ENCODE measurements around the gene SEMA3D. TPM values are rescaled to one million over a fixed set of nuclear protein-coding genes. Genes with fewer than 3 reads are reported as not detected.

Gene SEMA3D
- polyA plus RNA-seq, 1 donor from 2014 or later: 1.6 TPM

DNA sequence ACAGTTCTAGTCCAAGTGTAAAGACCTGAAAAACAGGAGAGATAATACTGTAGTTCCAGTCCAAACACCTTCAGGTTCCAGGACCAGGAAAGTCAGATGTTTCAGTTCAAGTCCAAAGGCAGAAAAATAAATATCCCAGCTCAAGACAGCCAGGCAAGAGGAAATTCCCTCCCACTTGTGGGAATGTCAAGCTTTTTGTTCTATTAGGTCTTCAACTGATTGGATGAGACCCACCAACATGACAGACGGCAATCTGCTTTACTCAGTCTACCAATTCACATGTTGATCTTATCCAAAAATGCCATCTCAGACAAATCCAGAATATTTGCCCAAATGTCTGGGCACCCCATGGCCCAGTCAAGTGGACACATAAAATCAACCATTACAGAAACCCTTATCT is 33.1 kb downstream of the SEMA3D start:
- H3K79me2 ChIP-seq (replicated peaks; ENCODE audit: insufficient read depth, low read length): no peaks in the 10 kb centered on the region
- TF ChIP-seq EZH2 (IDR thresholded peaks at IDR 0.05; ENCODE audit: borderline replicate concordance, insufficient read depth, low read length, poor library complexity, severe bottlenecking): no peak
- no peak overlapping the region for H2AFZ ChIP-seq (ENCODE audit: low read depth, low read length)
- no peak overlapping the region for H3K27ac ChIP-seq (ENCODE audit: low read length)
- no peak overlapping the region for H3K4me2 ChIP-seq (ENCODE audit: low read length)
- H3F3A ChIP-seq (ENCODE audit: insufficient read depth, low read length, poor library complexity, severe bottlenecking): no peaks in the 10 kb centered on the region
- H3K9ac ChIP-seq (ENCODE audit: low read length): no peak overlapping the region
- H3K9me3 ChIP-seq (ENCODE audit: low read length): no peaks in the 10 kb centered on the region
- no peaks in the 10 kb centered on the region for H3K27me3 ChIP-seq (ENCODE audit: insufficient read depth, low read depth, low read length)
- H3K9me2 ChIP-seq (ENCODE audit: insufficient read depth, low read length): no peaks in the 10 kb centered on the region
- no peaks in the 10 kb centered on the region for H3K36me3 ChIP-seq (ENCODE audit: insufficient read depth, low read length)
- no peaks in the 10 kb centered on the region for H4K20me1 ChIP-seq (ENCODE audit: insufficient read depth)
- no peak overlapping the region for H3K4me3 ChIP-seq (ENCODE audit: low read length)

DNA sequence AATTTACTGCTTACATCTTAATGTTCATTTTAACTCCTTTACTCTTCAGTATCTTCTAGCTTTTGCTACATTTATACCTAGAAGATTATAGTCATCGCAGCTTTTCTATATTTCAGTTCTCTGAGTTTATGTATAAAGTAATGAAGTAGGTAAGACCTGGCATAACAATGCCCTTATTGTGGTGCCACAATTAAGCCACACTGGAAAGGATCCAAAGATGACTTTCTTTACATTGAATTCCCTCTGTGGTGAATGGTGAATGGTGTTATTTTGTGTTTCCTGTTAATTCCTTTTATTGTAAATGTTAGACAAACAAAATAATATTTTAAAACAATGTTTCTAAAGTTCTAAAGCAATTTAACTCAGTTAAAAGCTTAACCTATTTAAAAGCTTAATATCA is 36.2 kb downstream of the SEMA3D start:
- no peak overlapping the region for H3K27ac ChIP-seq (ENCODE audit: low read length)
- H3K27me3 ChIP-seq (ENCODE audit: insufficient read depth, low read depth, low read length): no peaks in the 10 kb centered on the region
- H3F3A ChIP-seq (ENCODE audit: insufficient read depth, low read length, poor library complexity, severe bottlenecking): no peaks in the 10 kb centered on the region
- H4K20me1 ChIP-seq (ENCODE audit: insufficient read depth): no peaks in the 10 kb centered on the region
- no peaks in the 10 kb centered on the region for H3K36me3 ChIP-seq (ENCODE audit: insufficient read depth, low read length)
- TF ChIP-seq, protein P1, sequence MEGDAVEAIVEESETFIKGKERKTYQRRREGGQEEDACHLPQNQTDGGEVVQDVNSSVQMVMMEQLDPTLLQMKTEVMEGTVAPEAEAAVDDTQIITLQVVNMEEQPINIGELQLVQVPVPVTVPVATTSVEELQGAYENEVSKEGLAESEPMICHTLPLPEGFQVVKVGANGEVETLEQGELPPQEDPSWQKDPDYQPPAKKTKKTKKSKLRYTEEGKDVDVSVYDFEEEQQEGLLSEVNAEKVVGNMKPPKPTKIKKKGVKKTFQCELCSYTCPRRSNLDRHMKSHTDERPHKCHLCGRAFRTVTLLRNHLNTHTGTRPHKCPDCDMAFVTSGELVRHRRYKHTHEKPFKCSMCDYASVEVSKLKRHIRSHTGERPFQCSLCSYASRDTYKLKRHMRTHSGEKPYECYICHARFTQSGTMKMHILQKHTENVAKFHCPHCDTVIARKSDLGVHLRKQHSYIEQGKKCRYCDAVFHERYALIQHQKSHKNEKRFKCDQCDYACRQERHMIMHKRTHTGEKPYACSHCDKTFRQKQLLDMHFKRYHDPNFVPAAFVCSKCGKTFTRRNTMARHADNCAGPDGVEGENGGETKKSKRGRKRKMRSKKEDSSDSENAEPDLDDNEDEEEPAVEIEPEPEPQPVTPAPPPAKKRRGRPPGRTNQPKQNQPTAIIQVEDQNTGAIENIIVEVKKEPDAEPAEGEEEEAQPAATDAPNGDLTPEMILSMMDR (IDR thresholded peaks at IDR 0.05; ENCODE audit: poor library complexity, severe bottlenecking): no peak
- TF ChIP-seq MXI1 (conservative IDR thresholded peaks at IDR 0.05; ENCODE audit: poor library complexity, severe bottlenecking) (no peak), EP300 (conservative IDR thresholded peaks at IDR 0.05; ENCODE audit: poor library complexity, severe bottlenecking) (no peak), EZH2 (IDR thresholded peaks at IDR 0.05; ENCODE audit: borderline replicate concordance, insufficient read depth, low read length, poor library complexity, severe bottlenecking) (no peak), SMC3 (conservative IDR thresholded peaks at IDR 0.05; ENCODE audit: poor library complexity) (no peak), RAD21 (conservative IDR thresholded peaks at IDR 0.05) (no peak), TAF1 (IDR thresholded peaks at IDR 0.05; ENCODE audit: low read depth) (no peak), POLR2AphosphoS5 (IDR thresholded peaks at IDR 0.05) (no peak)
- TF ChIP-seq, protein P2, sequence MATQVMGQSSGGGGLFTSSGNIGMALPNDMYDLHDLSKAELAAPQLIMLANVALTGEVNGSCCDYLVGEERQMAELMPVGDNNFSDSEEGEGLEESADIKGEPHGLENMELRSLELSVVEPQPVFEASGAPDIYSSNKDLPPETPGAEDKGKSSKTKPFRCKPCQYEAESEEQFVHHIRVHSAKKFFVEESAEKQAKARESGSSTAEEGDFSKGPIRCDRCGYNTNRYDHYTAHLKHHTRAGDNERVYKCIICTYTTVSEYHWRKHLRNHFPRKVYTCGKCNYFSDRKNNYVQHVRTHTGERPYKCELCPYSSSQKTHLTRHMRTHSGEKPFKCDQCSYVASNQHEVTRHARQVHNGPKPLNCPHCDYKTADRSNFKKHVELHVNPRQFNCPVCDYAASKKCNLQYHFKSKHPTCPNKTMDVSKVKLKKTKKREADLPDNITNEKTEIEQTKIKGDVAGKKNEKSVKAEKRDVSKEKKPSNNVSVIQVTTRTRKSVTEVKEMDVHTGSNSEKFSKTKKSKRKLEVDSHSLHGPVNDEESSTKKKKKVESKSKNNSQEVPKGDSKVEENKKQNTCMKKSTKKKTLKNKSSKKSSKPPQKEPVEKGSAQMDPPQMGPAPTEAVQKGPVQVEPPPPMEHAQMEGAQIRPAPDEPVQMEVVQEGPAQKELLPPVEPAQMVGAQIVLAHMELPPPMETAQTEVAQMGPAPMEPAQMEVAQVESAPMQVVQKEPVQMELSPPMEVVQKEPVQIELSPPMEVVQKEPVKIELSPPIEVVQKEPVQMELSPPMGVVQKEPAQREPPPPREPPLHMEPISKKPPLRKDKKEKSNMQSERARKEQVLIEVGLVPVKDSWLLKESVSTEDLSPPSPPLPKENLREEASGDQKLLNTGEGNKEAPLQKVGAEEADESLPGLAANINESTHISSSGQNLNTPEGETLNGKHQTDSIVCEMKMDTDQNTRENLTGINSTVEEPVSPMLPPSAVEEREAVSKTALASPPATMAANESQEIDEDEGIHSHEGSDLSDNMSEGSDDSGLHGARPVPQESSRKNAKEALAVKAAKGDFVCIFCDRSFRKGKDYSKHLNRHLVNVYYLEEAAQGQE (IDR thresholded peaks at IDR 0.05; ENCODE audit: borderline replicate concordance): no peak
- no peak overlapping the region for H3K9ac ChIP-seq (ENCODE audit: low read length)
- H3K4me3 ChIP-seq (ENCODE audit: low read length): no peak overlapping the region
- H3K9me2 ChIP-seq (ENCODE audit: insufficient read depth, low read length): no peaks in the 10 kb centered on the region
- no peaks in the 10 kb centered on the region for H3K79me2 ChIP-seq (replicated peaks; ENCODE audit: insufficient read depth, low read length)
- no peak overlapping the region for H3K4me2 ChIP-seq (ENCODE audit: low read length)
- H2AFZ ChIP-seq (ENCODE audit: low read depth, low read length): no peak overlapping the region
- H3K9me3 ChIP-seq (ENCODE audit: low read length): no peaks in the 10 kb centered on the region

DNA sequence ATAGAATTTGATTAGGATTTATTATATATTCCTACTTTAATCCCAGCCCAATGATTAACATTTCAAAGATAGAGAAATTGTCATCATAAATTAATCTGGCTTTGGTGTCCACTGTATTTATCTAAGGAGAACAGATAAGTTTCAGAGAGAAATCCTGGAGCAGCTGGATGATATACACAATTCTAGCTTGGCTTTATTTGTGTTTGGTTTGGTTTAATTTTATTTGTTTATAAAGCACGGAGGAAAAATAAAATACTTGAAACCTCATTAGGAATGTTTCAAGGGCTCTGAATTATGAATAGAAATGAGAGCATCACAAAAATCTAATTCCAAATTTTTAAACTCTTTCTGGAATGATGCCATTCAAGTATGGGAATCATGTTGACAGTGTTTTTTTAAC is 42.1 kb downstream of the SEMA3D start:
- H3K27ac ChIP-seq (ENCODE audit: low read length): no peak overlapping the region
- no peak overlapping the region for H2AFZ ChIP-seq (ENCODE audit: low read depth, low read length)
- no peaks in the 10 kb centered on the region for H3K9me2 ChIP-seq (ENCODE audit: insufficient read depth, low read length)
- H3K9me3 ChIP-seq (ENCODE audit: low read length): no peaks in the 10 kb centered on the region
- no peaks in the 10 kb centered on the region for H3K27me3 ChIP-seq (ENCODE audit: insufficient read depth, low read depth, low read length)
- TF ChIP-seq, protein P2 (IDR thresholded peaks at IDR 0.05; ENCODE audit: borderline replicate concordance): no peak
- TF ChIP-seq MXI1 (conservative IDR thresholded peaks at IDR 0.05; ENCODE audit: poor library complexity, severe bottlenecking) (no peak), SMC3 (conservative IDR thresholded peaks at IDR 0.05; ENCODE audit: poor library complexity) (no peak), EP300 (conservative IDR thresholded peaks at IDR 0.05; ENCODE audit: poor library complexity, severe bottlenecking) (no peak), EZH2 (IDR thresholded peaks at IDR 0.05; ENCODE audit: borderline replicate concordance, insufficient read depth, low read length, poor library complexity, severe bottlenecking) (no peak), TAF1 (IDR thresholded peaks at IDR 0.05; ENCODE audit: low read depth) (no peak), RAD21 (conservative IDR thresholded peaks at IDR 0.05) (no peak), POLR2AphosphoS5 (IDR thresholded peaks at IDR 0.05) (no peak)
- TF ChIP-seq, protein P1 (IDR thresholded peaks at IDR 0.05; ENCODE audit: poor library complexity, severe bottlenecking): no peak
- no peaks in the 10 kb centered on the region for H4K20me1 ChIP-seq (ENCODE audit: insufficient read depth)
- no peak overlapping the region for H3K9ac ChIP-seq (ENCODE audit: low read length)
- no peaks in the 10 kb centered on the region for H3K36me3 ChIP-seq (ENCODE audit: insufficient read depth, low read length)
- no peaks in the 10 kb centered on the region for H3F3A ChIP-seq (ENCODE audit: insufficient read depth, low read length, poor library complexity, severe bottlenecking)
- H3K79me2 ChIP-seq (replicated peaks; ENCODE audit: insufficient read depth, low read length): no peaks in the 10 kb centered on the region
- H3K4me2 ChIP-seq (ENCODE audit: low read length): no peak overlapping the region
- H3K4me3 ChIP-seq (ENCODE audit: low read length): no peak overlapping the region

All from neural cell (in vitro differentiated cells).